Measurements from ENCODE around the gene SENP3.

SENP3 gene

DNA sequence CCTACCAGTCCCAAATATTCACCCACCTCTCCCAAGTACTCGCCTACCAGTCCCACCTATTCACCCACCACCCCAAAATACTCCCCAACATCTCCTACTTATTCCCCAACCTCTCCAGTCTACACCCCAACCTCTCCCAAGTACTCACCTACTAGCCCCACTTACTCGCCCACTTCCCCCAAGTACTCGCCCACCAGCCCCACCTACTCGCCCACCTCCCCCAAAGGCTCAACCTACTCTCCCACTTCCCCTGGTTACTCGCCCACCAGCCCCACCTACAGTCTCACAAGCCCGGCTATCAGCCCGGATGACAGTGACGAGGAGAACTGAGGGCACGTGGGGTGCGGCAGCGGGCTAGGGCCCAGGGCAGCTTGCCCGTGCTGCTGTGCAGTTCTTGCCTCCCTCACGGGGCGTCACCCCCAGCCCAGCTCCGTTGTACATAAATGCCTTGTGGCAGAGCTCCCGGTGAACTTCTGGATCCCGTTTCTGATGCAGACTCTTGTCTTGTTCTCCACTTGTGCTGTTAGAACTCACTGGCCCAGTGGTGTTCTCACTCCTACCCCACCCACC is 47.8 kb upstream of the SENP3 start:
- H3K79me2 ChIP-seq (ENCODE audit: low read length), result no peaks in the 10 kb centered on the region
- H3K36me3 ChIP-seq (replicated peaks; ENCODE audit: insufficient read depth, low read length), result peaks cover 6% of the 10 kb centered on the region
- no peak overlapping the region for H3K27ac ChIP-seq (ENCODE audit: low read length)
- 0 out of 2 replicates have a peak, but pooled peaks cover 2% of the 10 kb centered on the region for H3F3A ChIP-seq (ENCODE audit: insufficient read depth, low read length)
- H3K9me2 ChIP-seq (replicated peaks; ENCODE audit: insufficient read depth, low read length), result no peaks in the 10 kb centered on the region
- no peak overlapping the region for H3K4me2 ChIP-seq (ENCODE audit: low read depth, low read length)
- H3K27me3 ChIP-seq (replicated peaks; ENCODE audit: insufficient read depth, low read length), result no peaks in the 10 kb centered on the region
- TF ChIP-seq, protein P1, sequence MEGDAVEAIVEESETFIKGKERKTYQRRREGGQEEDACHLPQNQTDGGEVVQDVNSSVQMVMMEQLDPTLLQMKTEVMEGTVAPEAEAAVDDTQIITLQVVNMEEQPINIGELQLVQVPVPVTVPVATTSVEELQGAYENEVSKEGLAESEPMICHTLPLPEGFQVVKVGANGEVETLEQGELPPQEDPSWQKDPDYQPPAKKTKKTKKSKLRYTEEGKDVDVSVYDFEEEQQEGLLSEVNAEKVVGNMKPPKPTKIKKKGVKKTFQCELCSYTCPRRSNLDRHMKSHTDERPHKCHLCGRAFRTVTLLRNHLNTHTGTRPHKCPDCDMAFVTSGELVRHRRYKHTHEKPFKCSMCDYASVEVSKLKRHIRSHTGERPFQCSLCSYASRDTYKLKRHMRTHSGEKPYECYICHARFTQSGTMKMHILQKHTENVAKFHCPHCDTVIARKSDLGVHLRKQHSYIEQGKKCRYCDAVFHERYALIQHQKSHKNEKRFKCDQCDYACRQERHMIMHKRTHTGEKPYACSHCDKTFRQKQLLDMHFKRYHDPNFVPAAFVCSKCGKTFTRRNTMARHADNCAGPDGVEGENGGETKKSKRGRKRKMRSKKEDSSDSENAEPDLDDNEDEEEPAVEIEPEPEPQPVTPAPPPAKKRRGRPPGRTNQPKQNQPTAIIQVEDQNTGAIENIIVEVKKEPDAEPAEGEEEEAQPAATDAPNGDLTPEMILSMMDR (IDR thresholded peaks at IDR 0.05; ENCODE audit: low read length), result no peak
- no peak for TF ChIP-seq EZH2phosphoT487 (IDR thresholded peaks at IDR 0.05; ENCODE audit: low read length)
- TF ChIP-seq EZH2 (optimal IDR thresholded peaks at IDR 0.05; ENCODE audit: low read depth, low read length), result no peak
- H3K9ac ChIP-seq (ENCODE audit: low read length), result no peak overlapping the region
- H4K20me1 ChIP-seq (ENCODE audit: insufficient read depth, low read length), result no peaks in the 10 kb centered on the region
- no peaks in the 10 kb centered on the region for H3K4me1 ChIP-seq (ENCODE audit: low read length)
- DNase-seq, result no peak
- no peak overlapping the region for H3K4me3 ChIP-seq (ENCODE audit: low read length)
- H3K9me3 ChIP-seq (replicated peaks; ENCODE audit: insufficient read depth, low read length), result no peaks in the 10 kb centered on the region
- H2AFZ ChIP-seq (ENCODE audit: low read length), result no peak overlapping the region

DNA sequence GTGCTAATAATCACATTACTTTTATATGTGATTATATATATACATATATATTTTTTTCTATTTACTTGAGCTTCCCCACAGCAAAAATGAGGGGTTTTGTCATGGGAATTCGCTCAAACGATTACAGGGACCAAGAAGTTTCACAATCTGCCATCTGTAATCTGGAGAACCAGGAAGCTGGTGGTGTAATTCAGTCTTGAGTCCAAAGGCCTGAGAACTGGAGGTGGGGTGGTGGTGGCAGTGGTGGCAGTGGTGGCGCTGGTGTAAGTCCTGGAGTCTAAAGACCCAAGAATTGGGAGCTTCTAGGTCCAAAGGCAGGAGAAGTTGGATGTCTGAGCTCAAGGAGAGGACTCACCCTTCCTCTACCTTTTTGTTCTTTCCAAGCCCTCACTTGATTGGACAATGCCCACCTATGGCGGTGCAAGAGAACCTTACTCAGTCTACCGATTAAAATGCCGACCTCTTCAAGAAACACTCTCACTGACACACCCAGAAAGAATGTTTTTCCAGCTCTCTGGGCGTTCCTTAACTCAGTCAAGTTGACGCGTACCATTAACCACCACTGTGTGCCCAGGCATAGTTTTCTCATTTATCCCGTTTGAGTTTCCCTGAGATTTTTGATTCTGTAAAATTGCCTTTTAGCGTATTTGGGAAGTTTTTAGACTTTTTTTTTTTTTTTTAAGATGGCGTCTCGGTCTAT is 45.7 kb upstream of the SENP3 start:
- no peaks in the 10 kb centered on the region for H3K36me3 ChIP-seq (replicated peaks; ENCODE audit: insufficient read depth, low read length)
- no peak overlapping the region for H3K4me2 ChIP-seq (ENCODE audit: low read depth, low read length)
- no peaks in the 10 kb centered on the region for H3K4me1 ChIP-seq (ENCODE audit: low read length)
- H3F3A ChIP-seq (ENCODE audit: insufficient read depth, low read length), result 0 out of 2 replicates have a peak, but pooled peaks cover 2% of the 10 kb centered on the region
- no peaks in the 10 kb centered on the region for H4K20me1 ChIP-seq (ENCODE audit: insufficient read depth, low read length)
- H2AFZ ChIP-seq (ENCODE audit: low read length), result no peak overlapping the region
- no peak overlapping the region for H3K4me3 ChIP-seq (ENCODE audit: low read length)
- H3K9me2 ChIP-seq (replicated peaks; ENCODE audit: insufficient read depth, low read length), result no peaks in the 10 kb centered on the region
- TF ChIP-seq EZH2phosphoT487 (IDR thresholded peaks at IDR 0.05; ENCODE audit: low read length) (no peak), EZH2 (optimal IDR thresholded peaks at IDR 0.05; ENCODE audit: low read depth, low read length) (no peak)
- TF ChIP-seq, protein P1 (IDR thresholded peaks at IDR 0.05; ENCODE audit: low read length), result no peak
- H3K9ac ChIP-seq (ENCODE audit: low read length), result no peak overlapping the region
- no peaks in the 10 kb centered on the region for H3K9me3 ChIP-seq (replicated peaks; ENCODE audit: insufficient read depth, low read length)
- no peak for DNase-seq
- H3K79me2 ChIP-seq (ENCODE audit: low read length), result no peaks in the 10 kb centered on the region
- no peaks in the 10 kb centered on the region for H3K27me3 ChIP-seq (replicated peaks; ENCODE audit: insufficient read depth, low read length)
- no peak overlapping the region for H3K27ac ChIP-seq (ENCODE audit: low read length)

DNA sequence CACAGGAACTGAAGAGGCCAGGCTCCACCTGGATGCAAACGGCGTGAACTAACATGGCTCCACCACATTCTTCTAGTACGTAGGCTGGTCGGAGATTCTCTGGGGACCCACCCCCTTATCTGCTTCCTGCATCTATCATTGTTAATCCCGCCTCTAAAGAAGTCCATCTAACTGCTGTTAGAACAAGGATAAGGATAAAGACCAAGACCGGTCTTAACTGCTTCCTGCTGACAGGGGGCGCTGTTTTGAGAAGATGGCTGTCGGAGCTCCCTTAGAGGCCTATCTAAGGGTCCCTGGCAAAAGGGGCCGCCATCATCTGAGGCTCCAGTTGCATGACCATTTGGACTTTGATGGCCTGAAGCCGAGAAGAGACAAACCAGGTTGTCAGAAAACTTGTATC is 38.7 kb upstream of the SENP3 start:
- no peak overlapping the region for H3K9ac ChIP-seq (ENCODE audit: low read length)
- TF ChIP-seq, protein P1 (IDR thresholded peaks at IDR 0.05; ENCODE audit: low read length), result peak; percentile 59
- TF ChIP-seq EZH2 (optimal IDR thresholded peaks at IDR 0.05; ENCODE audit: low read depth, low read length), result no peak
- no peak for TF ChIP-seq EZH2phosphoT487 (IDR thresholded peaks at IDR 0.05; ENCODE audit: low read length)
- H3K4me2 ChIP-seq (ENCODE audit: low read depth, low read length), result no peak overlapping the region
- no peaks in the 10 kb centered on the region for H3K27me3 ChIP-seq (replicated peaks; ENCODE audit: insufficient read depth, low read length)
- H4K20me1 ChIP-seq (ENCODE audit: insufficient read depth, low read length), result no peaks in the 10 kb centered on the region
- peak; percentile 8 for DNase-seq
- H3K4me1 ChIP-seq (ENCODE audit: low read length), result no peaks in the 10 kb centered on the region
- H2AFZ ChIP-seq (ENCODE audit: low read length), result no peak overlapping the region
- no peaks in the 10 kb centered on the region for H3F3A ChIP-seq (ENCODE audit: insufficient read depth, low read length)
- H3K27ac ChIP-seq (ENCODE audit: low read length), result no peak overlapping the region
- no peaks in the 10 kb centered on the region for H3K9me2 ChIP-seq (replicated peaks; ENCODE audit: insufficient read depth, low read length)
- H3K4me3 ChIP-seq (ENCODE audit: low read length), result no peak overlapping the region
- no peaks in the 10 kb centered on the region for H3K36me3 ChIP-seq (replicated peaks; ENCODE audit: insufficient read depth, low read length)
- no peaks in the 10 kb centered on the region for H3K79me2 ChIP-seq (ENCODE audit: low read length)
- no peaks in the 10 kb centered on the region for H3K9me3 ChIP-seq (replicated peaks; ENCODE audit: insufficient read depth, low read length)
